Measurements from ENCODE around the gene IGSF3.
"Not testable (repeated sequence)": the region's sequence is repeated elsewhere in the genome, so short reads cannot be mapped to it uniquely, and the experiment has no call there.

- TF ChIP-seq CTCF (IDR thresholded peaks at IDR 0.05; ENCODE audit: insufficient read depth, low read length); POLR2AphosphoS5 (IDR thresholded peaks at IDR 0.05; ENCODE audit: low read depth); SPI1 (IDR thresholded peaks at IDR 0.05; ENCODE audit: borderline replicate concordance, low read depth): not testable (repeated sequence)
Observed at GRCh38 chr1:116648325-116648724, 19.2 kb downstream of the IGSF3 start.
